ENCODE results near the gene DNAH17. TPM values are rescaled to one million over a fixed set of nuclear protein-coding genes. Genes with fewer than 3 reads are reported as not detected.

The DNAH17 gene
- total RNA-seq, 1 experiment from 2014 or later: 0.13 TPM

- H4K5ac ChIP-seq (ENCODE audit: insufficient read length, low read depth, low read length): no peak overlapping the region
- no peak overlapping the region for H3K4ac ChIP-seq (ENCODE audit: low read depth, low read length)
- no peak overlapping the region for H4K91ac ChIP-seq (ENCODE audit: insufficient read length, low read depth, low read length)
- no peak overlapping the region for H2BK20ac ChIP-seq (ENCODE audit: low read depth, low read length, poor library complexity, severe bottlenecking)
- no peaks in the 10 kb centered on the region for H4K20me1 ChIP-seq (ENCODE audit: control insufficient read depth, insufficient read depth, insufficient read length)
- H3K23me2 ChIP-seq (ENCODE audit: insufficient read length, low read depth, low read length, poor library complexity, severe bottlenecking): no peaks in the 10 kb centered on the region
- no peaks in the 10 kb centered on the region for H3K27me3 ChIP-seq (ENCODE audit: insufficient read depth, low read length)
- no peaks in the 10 kb centered on the region; a peak in 1 of 7 replicates for H3K36me3 Mint-ChIP-seq (ENCODE audit: insufficient read depth in 1 of 3, low read depth in 3 of 3)
- no peak overlapping the region for H4K8ac ChIP-seq (replicated peaks; ENCODE audit: insufficient read length, low read depth, low read length)
- no peak overlapping the region for H2AFZ ChIP-seq (ENCODE audit: low read length)
- no peak overlapping the region for H2AK5ac ChIP-seq (ENCODE audit: insufficient read length, low read length)
- no peaks in the 10 kb centered on the region for H3K4me1 ChIP-seq (ENCODE audit: insufficient read depth, low read length)
- H3K27me3 Mint-ChIP-seq (ENCODE audit: low read depth): peaks cover 14% of the 10 kb centered on the region
- no peak overlapping the region for H2BK12ac ChIP-seq (ENCODE audit: insufficient read length, low read depth, low read length)
- no CpG with 5 or more reads among the region's 8 CpGs for WGBS (ENCODE audit: extremely low coverage, insufficient read length, low lambda C conversion rate)
- H3K4me2 ChIP-seq (ENCODE audit: insufficient read depth, insufficient read length, low read length): no peak overlapping the region
- no peak overlapping the region for H2BK5ac ChIP-seq (ENCODE audit: insufficient read length, low read length)
- no peak overlapping the region for H3K14ac ChIP-seq (ENCODE audit: insufficient read depth, low read length)
- H3K27ac Mint-ChIP-seq: no peak overlapping the region
- H3K79me1 ChIP-seq (ENCODE audit: insufficient read depth, low read depth, low read length, poor library complexity, severe bottlenecking): no peaks in the 10 kb centered on the region
- H3K4me3 Mint-ChIP-seq: no peak overlapping the region
- no peak overlapping the region for H3K9ac ChIP-seq (ENCODE audit: extremely low read depth, insufficient read length, low read length)
- no peak overlapping the region for H3T11ph ChIP-seq (ENCODE audit: low read length)
- H2BK15ac ChIP-seq (ENCODE audit: low read depth, low read length): no peak overlapping the region
- no peak overlapping the region for H3K56ac ChIP-seq (ENCODE audit: insufficient read length, low read depth, low read length)
- no peaks in the 10 kb centered on the region for H3K79me2 ChIP-seq (ENCODE audit: insufficient read depth, low read length)
- H2BK120ac ChIP-seq (ENCODE audit: low read depth, low read length, poor library complexity, severe bottlenecking): no peak overlapping the region
- no peak overlapping the region for H3K27ac ChIP-seq (ENCODE audit: insufficient read length, low read depth, low read length)
- peaks cover 0 to 3% of the 10 kb centered on the region in 2 experiments; a peak in 1 of 5 replicates for H3K9me3 Mint-ChIP-seq
- no peak for TF ChIP-seq CTCF (conservative IDR thresholded peaks at IDR 0.05)
- H3K9me3 ChIP-seq (ENCODE audit: control insufficient read depth, low read depth, low read length): no peaks in the 10 kb centered on the region
- H3K4me1 Mint-ChIP-seq: peaks cover 15 to 26% of the 10 kb centered on the region in 2 experiments
- DNase-seq: no peak
- no peak overlapping the region for H3K18ac ChIP-seq (ENCODE audit: insufficient read length, low read depth, low read length)
- no peak overlapping the region for H3K23ac ChIP-seq (ENCODE audit: insufficient read length, low read depth, low read length)
Observed at GRCh38 chr17:78585006-78585630, 7.9 kb upstream of the DNAH17 start.

Measured in H9 (cell line).